Measurements from ENCODE around the gene WWC2. TPM values are rescaled to one million over a fixed set of nuclear protein-coding genes. Genes with fewer than 3 reads are reported as not detected.

WWC2 gene
- total and polyA plus RNA-seq, 2 donors (not counting 3 experiments of a cell fraction or from before 2014, with no cell fraction given), result 12.9 to 52.2 TPM

DNA sequence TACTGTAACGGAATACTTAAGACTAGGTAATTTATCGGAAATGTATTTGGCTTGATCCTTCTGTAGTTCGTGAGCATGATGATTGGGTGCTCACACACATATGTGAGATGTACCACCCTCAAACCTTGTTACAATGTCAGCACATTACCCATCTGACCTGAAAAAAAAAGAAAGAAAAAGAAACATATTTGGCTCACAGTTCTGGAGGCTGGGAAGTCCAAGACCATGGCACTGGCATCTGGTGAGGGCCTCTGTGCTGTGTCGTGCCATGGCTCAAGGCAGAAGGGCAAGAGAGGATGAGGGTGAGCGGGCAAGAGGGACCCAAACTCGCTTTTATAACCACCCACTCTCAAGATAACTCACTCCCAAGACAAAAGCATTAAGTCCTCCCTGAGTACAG is 230.2 kb downstream of the WWC2 start:
- Histone ChIP-seq H3K4me2 (ENCODE audit: insufficient read depth, low read length) (no peak overlapping the region), H3K4me3 (replicated peaks in 1 of 3; ENCODE audit: insufficient read depth in 1 of 3, low read depth in 1 of 3, low read length in 3 of 3) (no peak overlapping the region), H3K36me3 (ENCODE audit: control insufficient read depth in 2 of 2, extremely low read depth in 1 of 2, insufficient read depth in 2 of 2, low read length in 2 of 2) (no peaks in the 10 kb centered on the region), H4K20me1 (replicated peaks; ENCODE audit: control insufficient read depth, extremely low read depth, insufficient read depth, low read length) (no peaks in the 10 kb centered on the region), H2AFZ (ENCODE audit: low read depth, low read length) (no peak overlapping the region), H3K79me2 (ENCODE audit: control insufficient read depth, insufficient read depth, low read length) (no peaks in the 10 kb centered on the region), H3K9me1 (replicated peaks; ENCODE audit: control insufficient read depth, extremely low read depth, insufficient read depth, low read length) (no peaks in the 10 kb centered on the region), H3K9me3 (replicated peaks; ENCODE audit: control insufficient read depth, insufficient read depth, low read length) (no peaks in the 10 kb centered on the region), H3K4me1 (ENCODE audit: control insufficient read depth, extremely low read depth, insufficient read depth, low read length) (peaks cover 12% of the 10 kb centered on the region), H3K27me3 (ENCODE audit: control insufficient read depth in 2 of 2, insufficient read depth in 2 of 2, low read length in 2 of 2) (no peaks in the 10 kb centered on the region), H3K9ac (replicated peaks; ENCODE audit: extremely low read depth, insufficient read depth, low read length) (no peak overlapping the region), H3K27ac (ENCODE audit: insufficient read depth, low read depth, low read length) (no peak overlapping the region)
- FAIRE-seq (no peak), DNase-seq (ENCODE audit: low read depth, low spot score) (no peak)
- no TSS peak for BruUV-seq (replicated peaks)
- intact Hi-C loops (cut with micrococcal nuclease) (no loop called here), dilution Hi-C loops (cut with MboI; ENCODE audit: extremely low pct_ligation_motif_present, low sequenced_read_pairs) (no loop called here)
- TF ChIP-seq POLR2AphosphoS5 (IDR thresholded peaks at IDR 0.05; ENCODE audit: insufficient read depth, low read depth, low read length) (no peak), EZH2 (IDR thresholded peaks at IDR 0.05; ENCODE audit: borderline replicate concordance, low read depth, low read length, severe bottlenecking) (no peak), POLR2A (IDR thresholded peaks at IDR 0.05; ENCODE audit: low read depth, low read length) (no peak), MYC (IDR thresholded peaks at IDR 0.05; ENCODE audit: low read depth, low read length) (no peak), GATA2 (IDR thresholded peaks at IDR 0.05; ENCODE audit: insufficient read depth, insufficient read length, low read depth, low read length) (no peak), JUN (IDR thresholded peaks at IDR 0.05; ENCODE audit: borderline replicate concordance, insufficient read depth, insufficient read length, low read depth) (no peak), FOS (IDR thresholded peaks at IDR 0.05; ENCODE audit: borderline replicate concordance, insufficient read depth, low read length) (no peak)
- TF ChIP-seq, protein P1, sequence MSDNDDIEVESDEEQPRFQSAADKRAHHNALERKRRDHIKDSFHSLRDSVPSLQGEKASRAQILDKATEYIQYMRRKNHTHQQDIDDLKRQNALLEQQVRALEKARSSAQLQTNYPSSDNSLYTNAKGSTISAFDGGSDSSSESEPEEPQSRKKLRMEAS (IDR thresholded peaks at IDR 0.05; ENCODE audit: insufficient read depth, insufficient read length), result no peak
- TF ChIP-seq, protein P2, sequence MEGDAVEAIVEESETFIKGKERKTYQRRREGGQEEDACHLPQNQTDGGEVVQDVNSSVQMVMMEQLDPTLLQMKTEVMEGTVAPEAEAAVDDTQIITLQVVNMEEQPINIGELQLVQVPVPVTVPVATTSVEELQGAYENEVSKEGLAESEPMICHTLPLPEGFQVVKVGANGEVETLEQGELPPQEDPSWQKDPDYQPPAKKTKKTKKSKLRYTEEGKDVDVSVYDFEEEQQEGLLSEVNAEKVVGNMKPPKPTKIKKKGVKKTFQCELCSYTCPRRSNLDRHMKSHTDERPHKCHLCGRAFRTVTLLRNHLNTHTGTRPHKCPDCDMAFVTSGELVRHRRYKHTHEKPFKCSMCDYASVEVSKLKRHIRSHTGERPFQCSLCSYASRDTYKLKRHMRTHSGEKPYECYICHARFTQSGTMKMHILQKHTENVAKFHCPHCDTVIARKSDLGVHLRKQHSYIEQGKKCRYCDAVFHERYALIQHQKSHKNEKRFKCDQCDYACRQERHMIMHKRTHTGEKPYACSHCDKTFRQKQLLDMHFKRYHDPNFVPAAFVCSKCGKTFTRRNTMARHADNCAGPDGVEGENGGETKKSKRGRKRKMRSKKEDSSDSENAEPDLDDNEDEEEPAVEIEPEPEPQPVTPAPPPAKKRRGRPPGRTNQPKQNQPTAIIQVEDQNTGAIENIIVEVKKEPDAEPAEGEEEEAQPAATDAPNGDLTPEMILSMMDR (IDR thresholded peaks at IDR 0.05; ENCODE audit: extremely low read depth in 1 of 2, insufficient read depth in 1 of 2, low read depth in 1 of 2, low read length in 2 of 2), result no peak
- POLR2A ChIA-PET, result no interaction called here
- CTCF ChIA-PET, result interaction anchor here (1.2 kb wide), 1 partner anchor 69 kb away, joined by 4 read pairs; no protein-coding TSS in a partner anchor

All from endothelial cell of umbilical vein (primary cell).